Measurements from ENCODE around the gene IQCK.

DNA sequence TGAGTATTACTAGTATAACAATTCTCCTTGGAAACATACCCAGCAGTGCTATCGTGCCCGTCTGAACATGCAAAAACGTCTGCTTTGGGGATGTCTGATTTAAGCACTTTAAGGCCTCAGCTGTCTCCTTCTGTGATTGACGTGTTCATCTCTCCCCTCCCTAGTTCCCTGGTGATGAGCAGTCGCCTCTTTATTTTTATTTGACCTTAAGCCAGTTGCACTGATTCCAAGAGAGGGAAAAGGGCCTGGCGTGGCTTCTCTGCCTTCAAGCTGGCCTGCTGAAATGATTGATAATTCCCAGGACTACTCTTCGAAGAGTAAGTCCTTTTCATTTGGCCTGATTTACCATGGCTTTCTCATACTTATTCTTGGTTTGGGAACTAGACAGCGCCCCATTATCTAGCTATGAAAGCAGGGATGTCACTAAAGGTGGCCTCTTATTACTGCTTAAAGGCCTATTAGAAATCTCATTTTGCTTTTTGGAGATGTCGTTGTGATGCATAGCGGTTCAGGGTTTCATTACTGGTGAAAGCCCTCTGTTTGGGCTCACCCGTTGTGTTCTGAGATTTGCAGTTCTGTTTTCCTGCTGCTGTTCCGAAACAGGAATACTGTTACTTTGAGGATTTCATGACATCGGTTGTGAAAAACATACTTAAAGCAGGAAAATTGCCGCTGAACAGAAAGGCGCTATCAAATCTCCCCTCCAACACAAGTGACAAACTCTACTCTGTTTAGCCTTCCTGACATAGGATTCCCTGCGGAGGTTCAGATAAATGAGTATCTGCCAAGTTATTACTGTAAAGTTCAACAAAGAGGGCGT lies 65.5 kb downstream of the IQCK start:
- TF ChIP-seq, protein P1, sequence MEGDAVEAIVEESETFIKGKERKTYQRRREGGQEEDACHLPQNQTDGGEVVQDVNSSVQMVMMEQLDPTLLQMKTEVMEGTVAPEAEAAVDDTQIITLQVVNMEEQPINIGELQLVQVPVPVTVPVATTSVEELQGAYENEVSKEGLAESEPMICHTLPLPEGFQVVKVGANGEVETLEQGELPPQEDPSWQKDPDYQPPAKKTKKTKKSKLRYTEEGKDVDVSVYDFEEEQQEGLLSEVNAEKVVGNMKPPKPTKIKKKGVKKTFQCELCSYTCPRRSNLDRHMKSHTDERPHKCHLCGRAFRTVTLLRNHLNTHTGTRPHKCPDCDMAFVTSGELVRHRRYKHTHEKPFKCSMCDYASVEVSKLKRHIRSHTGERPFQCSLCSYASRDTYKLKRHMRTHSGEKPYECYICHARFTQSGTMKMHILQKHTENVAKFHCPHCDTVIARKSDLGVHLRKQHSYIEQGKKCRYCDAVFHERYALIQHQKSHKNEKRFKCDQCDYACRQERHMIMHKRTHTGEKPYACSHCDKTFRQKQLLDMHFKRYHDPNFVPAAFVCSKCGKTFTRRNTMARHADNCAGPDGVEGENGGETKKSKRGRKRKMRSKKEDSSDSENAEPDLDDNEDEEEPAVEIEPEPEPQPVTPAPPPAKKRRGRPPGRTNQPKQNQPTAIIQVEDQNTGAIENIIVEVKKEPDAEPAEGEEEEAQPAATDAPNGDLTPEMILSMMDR (IDR thresholded peaks at IDR 0.05; ENCODE audit: low read depth, low read length), result no peak
- TF ChIP-seq EZH2phosphoT487 (IDR thresholded peaks at IDR 0.05; ENCODE audit: low read depth), result no peak
